ENCODE data around the gene SMIM17. TPM values are rescaled to one million over a fixed set of nuclear protein-coding genes. Genes with fewer than 3 reads are reported as not detected.

The SMIM17 gene
- total and polyA plus RNA-seq, 2 of the 13 experiments (the other 11 are each of a cell fraction or from before 2014, with no cell fraction given), result 0.21 to 0.53 TPM

DNA sequence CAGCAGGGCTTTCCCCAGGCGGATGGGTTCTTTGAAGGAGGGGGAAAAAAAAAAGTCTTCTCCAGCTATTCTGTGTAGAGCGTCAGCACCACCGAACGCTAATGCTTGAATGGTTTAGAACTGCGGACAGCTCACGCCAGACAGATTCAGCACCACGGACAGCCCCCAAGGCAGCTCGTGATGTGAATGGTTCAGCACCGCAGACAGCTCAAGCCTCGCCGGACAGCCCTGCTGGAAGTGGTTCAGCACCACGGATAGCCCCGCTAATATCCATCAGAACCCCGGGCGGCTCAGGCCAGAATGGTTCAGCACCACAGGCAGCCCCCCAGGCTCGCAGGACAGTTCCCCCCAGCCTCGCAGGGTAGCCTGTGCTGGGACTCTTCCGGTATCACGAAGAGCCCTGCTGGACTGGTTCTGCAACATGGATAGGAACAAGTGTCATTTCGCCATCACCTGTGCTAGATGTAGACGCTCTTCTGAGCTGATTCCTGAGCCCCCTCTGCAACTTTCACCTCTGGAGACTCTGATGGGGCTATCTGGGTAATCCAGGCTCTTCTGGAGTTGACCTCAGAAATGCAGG lies 4.9 kb upstream of the SMIM17 start (continued):
- TF ChIP-seq, protein P1, sequence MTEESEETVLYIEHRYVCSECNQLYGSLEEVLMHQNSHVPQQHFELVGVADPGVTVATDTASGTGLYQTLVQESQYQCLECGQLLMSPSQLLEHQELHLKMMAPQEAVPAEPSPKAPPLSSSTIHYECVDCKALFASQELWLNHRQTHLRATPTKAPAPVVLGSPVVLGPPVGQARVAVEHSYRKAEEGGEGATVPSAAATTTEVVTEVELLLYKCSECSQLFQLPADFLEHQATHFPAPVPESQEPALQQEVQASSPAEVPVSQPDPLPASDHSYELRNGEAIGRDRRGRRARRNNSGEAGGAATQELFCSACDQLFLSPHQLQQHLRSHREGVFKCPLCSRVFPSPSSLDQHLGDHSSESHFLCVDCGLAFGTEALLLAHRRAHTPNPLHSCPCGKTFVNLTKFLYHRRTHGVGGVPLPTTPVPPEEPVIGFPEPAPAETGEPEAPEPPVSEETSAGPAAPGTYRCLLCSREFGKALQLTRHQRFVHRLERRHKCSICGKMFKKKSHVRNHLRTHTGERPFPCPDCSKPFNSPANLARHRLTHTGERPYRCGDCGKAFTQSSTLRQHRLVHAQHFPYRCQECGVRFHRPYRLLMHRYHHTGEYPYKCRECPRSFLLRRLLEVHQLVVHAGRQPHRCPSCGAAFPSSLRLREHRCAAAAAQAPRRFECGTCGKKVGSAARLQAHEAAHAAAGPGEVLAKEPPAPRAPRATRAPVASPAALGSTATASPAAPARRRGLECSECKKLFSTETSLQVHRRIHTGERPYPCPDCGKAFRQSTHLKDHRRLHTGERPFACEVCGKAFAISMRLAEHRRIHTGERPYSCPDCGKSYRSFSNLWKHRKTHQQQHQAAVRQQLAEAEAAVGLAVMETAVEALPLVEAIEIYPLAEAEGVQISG (CRISPR knock-in tag; IDR thresholded peaks at IDR 0.05), result peak; percentile 96
- TF ChIP-seq ZNF879 (CRISPR knock-in tag; IDR thresholded peaks at IDR 0.05) (peak; percentile 100), ZBTB43 (CRISPR knock-in tag; conservative IDR thresholded peaks at IDR 0.05) (peak; percentile 99), ZFP37 (CRISPR knock-in tag; IDR thresholded peaks at IDR 0.05; ENCODE audit: borderline replicate concordance) (peak; percentile 100), MAFK (conservative IDR thresholded peaks at IDR 0.05 in 1 of 2, IDR thresholded peaks at IDR 0.05 in 1 of 2; ENCODE audit: low read length in 2 of 2) (no peak), ZBTB7A (CRISPR knock-in tag; IDR thresholded peaks at IDR 0.05) (peak; percentile 99), GMEB1 (CRISPR knock-in tag; IDR thresholded peaks at IDR 0.05; ENCODE audit: borderline replicate concordance) (peak; percentile 55; the same call in 1 of the 2 replicates), ZNF598 (CRISPR knock-in tag; IDR thresholded peaks at IDR 0.05; ENCODE audit: borderline replicate concordance) (peak; percentile 100), PCBP2 (optimal IDR thresholded peaks at IDR 0.05; ENCODE audit: low read depth, low read length, poor library complexity, severe bottlenecking) (no peak)
- TF ChIP-seq, protein P2, sequence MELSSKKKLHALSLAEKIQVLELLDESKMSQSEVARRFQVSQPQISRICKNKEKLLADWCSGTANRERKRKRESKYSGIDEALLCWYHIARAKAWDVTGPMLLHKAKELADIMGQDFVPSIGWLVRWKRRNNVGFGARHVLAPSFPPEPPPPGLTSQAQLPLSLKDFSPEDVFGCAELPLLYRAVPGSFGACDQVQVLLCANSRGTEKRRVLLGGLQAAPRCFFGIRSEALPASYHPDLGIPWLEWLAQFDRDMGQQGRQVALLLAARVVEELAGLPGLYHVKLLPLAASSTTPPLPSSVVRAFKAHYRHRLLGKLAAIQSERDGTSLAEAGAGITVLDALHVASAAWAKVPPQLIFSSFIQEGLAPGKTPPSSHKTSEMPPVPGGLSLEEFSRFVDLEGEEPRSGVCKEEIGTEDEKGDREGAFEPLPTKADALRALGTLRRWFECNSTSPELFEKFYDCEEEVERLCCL (CRISPR knock-in tag; IDR thresholded peaks at IDR 0.05; ENCODE audit: borderline replicate concordance), result peak; percentile 100
- TF ChIP-seq, protein P3, sequence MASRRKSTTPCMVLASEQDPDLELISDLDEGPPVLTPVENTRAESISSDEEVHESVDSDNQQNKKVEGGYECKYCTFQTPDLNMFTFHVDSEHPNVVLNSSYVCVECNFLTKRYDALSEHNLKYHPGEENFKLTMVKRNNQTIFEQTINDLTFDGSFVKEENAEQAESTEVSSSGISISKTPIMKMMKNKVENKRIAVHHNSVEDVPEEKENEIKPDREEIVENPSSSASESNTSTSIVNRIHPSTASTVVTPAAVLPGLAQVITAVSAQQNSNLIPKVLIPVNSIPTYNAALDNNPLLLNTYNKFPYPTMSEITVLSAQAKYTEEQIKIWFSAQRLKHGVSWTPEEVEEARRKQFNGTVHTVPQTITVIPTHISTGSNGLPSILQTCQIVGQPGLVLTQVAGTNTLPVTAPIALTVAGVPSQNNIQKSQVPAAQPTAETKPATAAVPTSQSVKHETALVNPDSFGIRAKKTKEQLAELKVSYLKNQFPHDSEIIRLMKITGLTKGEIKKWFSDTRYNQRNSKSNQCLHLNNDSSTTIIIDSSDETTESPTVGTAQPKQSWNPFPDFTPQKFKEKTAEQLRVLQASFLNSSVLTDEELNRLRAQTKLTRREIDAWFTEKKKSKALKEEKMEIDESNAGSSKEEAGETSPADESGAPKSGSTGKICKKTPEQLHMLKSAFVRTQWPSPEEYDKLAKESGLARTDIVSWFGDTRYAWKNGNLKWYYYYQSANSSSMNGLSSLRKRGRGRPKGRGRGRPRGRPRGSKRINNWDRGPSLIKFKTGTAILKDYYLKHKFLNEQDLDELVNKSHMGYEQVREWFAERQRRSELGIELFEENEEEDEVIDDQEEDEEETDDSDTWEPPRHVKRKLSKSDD (CRISPR knock-in tag; IDR thresholded peaks at IDR 0.05; ENCODE audit: low read depth), result peak; percentile 97
- TF ChIP-seq, protein P4, sequence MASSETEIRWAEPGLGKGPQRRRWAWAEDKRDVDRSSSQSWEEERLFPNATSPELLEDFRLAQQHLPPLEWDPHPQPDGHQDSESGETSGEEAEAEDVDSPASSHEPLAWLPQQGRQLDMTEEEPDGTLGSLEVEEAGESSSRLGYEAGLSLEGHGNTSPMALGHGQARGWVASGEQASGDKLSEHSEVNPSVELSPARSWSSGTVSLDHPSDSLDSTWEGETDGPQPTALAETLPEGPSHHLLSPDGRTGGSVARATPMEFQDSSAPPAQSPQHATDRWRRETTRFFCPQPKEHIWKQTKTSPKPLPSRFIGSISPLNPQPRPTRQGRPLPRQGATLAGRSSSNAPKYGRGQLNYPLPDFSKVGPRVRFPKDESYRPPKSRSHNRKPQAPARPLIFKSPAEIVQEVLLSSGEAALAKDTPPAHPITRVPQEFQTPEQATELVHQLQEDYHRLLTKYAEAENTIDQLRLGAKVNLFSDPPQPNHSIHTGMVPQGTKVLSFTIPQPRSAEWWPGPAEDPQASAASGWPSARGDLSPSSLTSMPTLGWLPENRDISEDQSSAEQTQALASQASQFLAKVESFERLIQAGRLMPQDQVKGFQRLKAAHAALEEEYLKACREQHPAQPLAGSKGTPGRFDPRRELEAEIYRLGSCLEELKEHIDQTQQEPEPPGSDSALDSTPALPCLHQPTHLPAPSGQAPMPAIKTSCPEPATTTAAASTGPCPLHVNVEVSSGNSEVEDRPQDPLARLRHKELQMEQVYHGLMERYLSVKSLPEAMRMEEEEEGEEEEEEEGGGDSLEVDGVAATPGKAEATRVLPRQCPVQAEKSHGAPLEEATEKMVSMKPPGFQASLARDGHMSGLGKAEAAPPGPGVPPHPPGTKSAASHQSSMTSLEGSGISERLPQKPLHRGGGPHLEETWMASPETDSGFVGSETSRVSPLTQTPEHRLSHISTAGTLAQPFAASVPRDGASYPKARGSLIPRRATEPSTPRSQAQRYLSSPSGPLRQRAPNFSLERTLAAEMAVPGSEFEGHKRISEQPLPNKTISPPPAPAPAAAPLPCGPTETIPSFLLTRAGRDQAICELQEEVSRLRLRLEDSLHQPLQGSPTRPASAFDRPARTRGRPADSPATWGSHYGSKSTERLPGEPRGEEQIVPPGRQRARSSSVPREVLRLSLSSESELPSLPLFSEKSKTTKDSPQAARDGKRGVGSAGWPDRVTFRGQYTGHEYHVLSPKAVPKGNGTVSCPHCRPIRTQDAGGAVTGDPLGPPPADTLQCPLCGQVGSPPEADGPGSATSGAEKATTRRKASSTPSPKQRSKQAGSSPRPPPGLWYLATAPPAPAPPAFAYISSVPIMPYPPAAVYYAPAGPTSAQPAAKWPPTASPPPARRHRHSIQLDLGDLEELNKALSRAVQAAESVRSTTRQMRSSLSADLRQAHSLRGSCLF (CRISPR knock-in tag; IDR thresholded peaks at IDR 0.05; ENCODE audit: borderline replicate concordance), result peak; percentile 99

Measured in HepG2 (cell line).